Astrocyte (in vitro differentiated cells and primary cell): ENCODE measurements around the gene CHRNA5.

ENCODE experiments used
- EZH2 ChIP-seq: IDR thresholded peaks from 2 replicates; pipeline ENCODE4 v1.6.1; 2012; ENCODE audit warnings: mild to moderate bottlenecking, low read length, inconsistent platforms; ENCODE audit not compliant: insufficient read depth
- TF ChIP-seq, protein P1 (sequence below): IDR thresholded peaks from 2 replicates; pipeline ENCODE4 v1.5.1; 2011; ENCODE audit warnings: low read depth, mild to moderate bottlenecking, inconsistent platforms, low read length, moderate library complexity; ENCODE audit not compliant: insufficient read depth

DNA sequence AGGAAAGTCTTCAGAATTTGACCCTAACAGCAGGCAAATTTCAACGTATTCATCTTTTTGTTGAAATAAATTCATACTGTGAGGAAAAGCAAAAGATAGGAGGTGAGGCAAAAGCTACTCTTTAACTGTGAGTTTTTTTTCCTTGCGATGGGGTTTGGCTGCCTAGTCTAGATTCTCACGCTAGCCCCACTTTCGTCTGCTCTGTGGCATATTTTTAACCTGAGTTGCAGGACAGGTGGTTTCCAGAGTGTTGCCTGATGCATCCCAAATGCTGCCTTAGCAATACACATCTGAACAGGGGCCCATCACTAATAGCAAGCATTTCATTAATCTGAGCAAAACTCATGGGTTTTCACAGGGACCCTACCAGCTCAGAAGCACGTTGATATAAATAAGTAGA is 13.4 kb upstream of the CHRNA5 start:
- TF ChIP-seq, protein P1, sequence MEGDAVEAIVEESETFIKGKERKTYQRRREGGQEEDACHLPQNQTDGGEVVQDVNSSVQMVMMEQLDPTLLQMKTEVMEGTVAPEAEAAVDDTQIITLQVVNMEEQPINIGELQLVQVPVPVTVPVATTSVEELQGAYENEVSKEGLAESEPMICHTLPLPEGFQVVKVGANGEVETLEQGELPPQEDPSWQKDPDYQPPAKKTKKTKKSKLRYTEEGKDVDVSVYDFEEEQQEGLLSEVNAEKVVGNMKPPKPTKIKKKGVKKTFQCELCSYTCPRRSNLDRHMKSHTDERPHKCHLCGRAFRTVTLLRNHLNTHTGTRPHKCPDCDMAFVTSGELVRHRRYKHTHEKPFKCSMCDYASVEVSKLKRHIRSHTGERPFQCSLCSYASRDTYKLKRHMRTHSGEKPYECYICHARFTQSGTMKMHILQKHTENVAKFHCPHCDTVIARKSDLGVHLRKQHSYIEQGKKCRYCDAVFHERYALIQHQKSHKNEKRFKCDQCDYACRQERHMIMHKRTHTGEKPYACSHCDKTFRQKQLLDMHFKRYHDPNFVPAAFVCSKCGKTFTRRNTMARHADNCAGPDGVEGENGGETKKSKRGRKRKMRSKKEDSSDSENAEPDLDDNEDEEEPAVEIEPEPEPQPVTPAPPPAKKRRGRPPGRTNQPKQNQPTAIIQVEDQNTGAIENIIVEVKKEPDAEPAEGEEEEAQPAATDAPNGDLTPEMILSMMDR = no peak
- no peak for TF ChIP-seq EZH2
